GM12878 (cell line): ENCODE data around the gene FAM50A. TPM values are rescaled to one million over a fixed set of nuclear protein-coding genes. Genes with fewer than 3 reads are reported as not detected.

Experiments
- ATAC-seq: fragments of 200-7000 bp; cut with Tn5 transposase; 3 replicates; pipeline ENCODE4 v1.9.1; 2020; ENCODE audit warnings: mild to moderate bottlenecking, moderate library complexity
- BruUV-seq: library from RNA; stranded (reverse); fragments of 400-500 nt; replicated peaks from 2 replicates; lab custom pipeline; 2021; lab: Mats Ljungman, UMichigan
- CTCF ChIA-PET: fragments of 300-600 bp; sonication (Branson Sonifier 250); formaldehyde crosslinking; extraction: SDS; loops from one replicate; lab custom pipeline; 2021; ENCODE audit warnings: inconsistent platforms; lab: Yijun Ruan, JAX
- POLR2A ChIA-PET: fragments of 350-600 bp; formaldehyde crosslinking; extraction: SDS; loops from one replicate; lab custom pipeline; 2021; ENCODE audit warnings: inconsistent platforms; lab: Charles Lee
- RAD21 ChIA-PET: fragments of 300-600 bp; sonication (Branson Sonifier 250); formaldehyde crosslinking; loops from one replicate; lab custom pipeline; 2023; ENCODE audit warnings: antibody characterized with exemption; ENCODE audit not compliant: unreplicated experiment; lab: Charles Lee
- SMC1A ChIA-PET: fragments of 300-600 bp; sonication (Branson Sonifier 250); formaldehyde crosslinking; loops from one replicate; lab custom pipeline; 2023; ENCODE audit not compliant: unreplicated experiment, uncharacterized antibody; lab: Charles Lee
- DNase-seq: peaks from one replicate; pipeline ENCODE4 v3.0.0-alpha.2; 2011; ENCODE audit warnings: low read depth, low spot score
- FAIRE-seq: peaks from 3 replicates; lab custom pipeline; 2011; peaks lifted over from hg19 to GRCh38; lab: Jason Lieb, UNC
- H2AFZ ChIP-seq: 2 replicates; pipeline ENCODE4 v1.6.0; 2011; ENCODE audit warnings: low read depth, low read length, control low read depth; ENCODE audit not compliant: control insufficient read depth
- H3K27ac ChIP-seq: 2 replicates; pipeline ENCODE4 v1.5.1; 2011; ENCODE audit warnings: control low read depth; ENCODE audit not compliant: control insufficient read depth, insufficient read depth
- H3K27me3 ChIP-seq, 2 experiments: replicated peaks in 1 of 2; 2 replicates each; pipeline versions ENCODE4 v1.6.0 to v1.6.1; 2011; ENCODE audit warnings: low read length in 1 of 2; ENCODE audit not compliant: control insufficient read depth in 2 of 2, insufficient read depth in 2 of 2
- H3K36me3 ChIP-seq, 2 experiments: 2 replicates each; pipeline ENCODE4 v1.5.1; 2011; ENCODE audit warnings: low read length in 1 of 2; ENCODE audit not compliant: control insufficient read depth in 2 of 2, insufficient read depth in 2 of 2
- H3K4me1 ChIP-seq: 2 replicates; pipeline ENCODE4 v1.6.1; 2011; ENCODE audit warnings: mild to moderate bottlenecking, low read length, moderate library complexity, mixed read lengths; ENCODE audit not compliant: control insufficient read depth, insufficient read depth
- H3K4me2 ChIP-seq: 2 replicates; pipeline ENCODE4 v1.6.0; 2011; ENCODE audit warnings: control low read depth; ENCODE audit not compliant: control insufficient read depth, insufficient read depth
- H3K4me3 ChIP-seq: fragments of 200-600 bp; sonication (generic); 2 replicates; pipeline ENCODE4 v1.5.1; 2016
- H3K79me2 ChIP-seq: 2 replicates; pipeline ENCODE4 v1.6.0; 2011; ENCODE audit warnings: low read length; ENCODE audit not compliant: control insufficient read depth, insufficient read depth
- H3K9ac ChIP-seq: 2 replicates; pipeline ENCODE4 v1.8.0; 2011; ENCODE audit warnings: low read length, control low read depth, mixed read lengths; ENCODE audit not compliant: control insufficient read depth, insufficient read depth
- H3K9me3 ChIP-seq: replicated peaks from 3 replicates; pipeline ENCODE4 v1.5.1; 2011; ENCODE audit warnings: mild to moderate bottlenecking, low read length; ENCODE audit not compliant: control insufficient read depth, insufficient read depth
- H4K20me1 ChIP-seq: 2 replicates; pipeline ENCODE4 v1.6.0; 2011; ENCODE audit not compliant: control insufficient read depth, insufficient read depth
- ELK1 ChIP-seq: IDR thresholded peaks from 2 replicates; pipeline ENCODE4 v1.6.1; 2012; ENCODE audit warnings: low read depth, low read length, improper control_type of control experiment
- WGBS: methylation state at CpG from one replicate; pipeline ENCODE4 v1.1.6; 2016; ENCODE audit warnings: low lambda C conversion rate; ENCODE audit not compliant: insufficient replicate concordance, insufficient coverage; ENCODE audit errors: missing lambda C conversion rate; 5-methylcytosine and 5-hydroxymethylcytosine counted together
- in situ Hi-C: fragments of 300-500 bp; cut with MboI; formaldehyde crosslinking; loops from 9 replicates; pipeline ENCODE4 v1.14.3; 2018; ENCODE audit warnings: mixed read lengths
- intact Hi-C: fragments of 100-400 bp; cut with micrococcal nuclease; formaldehyde crosslinking; loops from one replicate; pipeline ENCODE4 v1.14.2; 2022; ENCODE audit not compliant: unreplicated experiment
- polyA plus RNA-seq, 11 experiments: library from polyadenylated mRNA; depleted of rRNA in 4 of 11; unstranded in 6 of 11; stranded (reverse) in 5 of 11; fragments of >200 nt; fragmentation: Nextera tagmentation in 4 of 11; fragmentation: Illumina TruSeq in 1 of 11; extraction: Ambion mirVana in 4 of 11; extraction: Trizol in 1 of 11; gene quantifications; 1 replicate in 1 of 11; 2 replicates in 10 of 11; pipeline versions ENCODE4 v1.2.1 to v1.2.3, GENCODE V29; 2011 to 2016; ENCODE audit warnings: inconsistent platforms in 2 of 11, missing spikeins in 2 of 11, low read depth in 1 of 11
- total RNA-seq, 4 experiments: library from RNA; depleted of rRNA in 3 of 4; stranded (reverse); fragments of >200 nt in 3 of 4; fragmentation: Illumina TruSeq in 1 of 4; extraction: Trizol in 1 of 4; gene quantifications; 2 replicates each; pipeline versions ENCODE4 v1.2.1 to v1.2.3, GENCODE V29; 2013 to 2021
- TF ChIP-seq, protein P1 (sequence below): IDR thresholded peaks from 2 replicates; pipeline ENCODE4 v1.6.1; 2012; ENCODE audit warnings: mild to moderate bottlenecking, low read depth, low read length

Gene FAM50A
- total and polyA plus RNA-seq, 10 of the 15 experiments (the other 5 are each of a cell fraction or from before 2014, with no cell fraction given) = 4.2 to 46.7 (median 34.6) TPM

- TF ChIP-seq, protein P1, sequence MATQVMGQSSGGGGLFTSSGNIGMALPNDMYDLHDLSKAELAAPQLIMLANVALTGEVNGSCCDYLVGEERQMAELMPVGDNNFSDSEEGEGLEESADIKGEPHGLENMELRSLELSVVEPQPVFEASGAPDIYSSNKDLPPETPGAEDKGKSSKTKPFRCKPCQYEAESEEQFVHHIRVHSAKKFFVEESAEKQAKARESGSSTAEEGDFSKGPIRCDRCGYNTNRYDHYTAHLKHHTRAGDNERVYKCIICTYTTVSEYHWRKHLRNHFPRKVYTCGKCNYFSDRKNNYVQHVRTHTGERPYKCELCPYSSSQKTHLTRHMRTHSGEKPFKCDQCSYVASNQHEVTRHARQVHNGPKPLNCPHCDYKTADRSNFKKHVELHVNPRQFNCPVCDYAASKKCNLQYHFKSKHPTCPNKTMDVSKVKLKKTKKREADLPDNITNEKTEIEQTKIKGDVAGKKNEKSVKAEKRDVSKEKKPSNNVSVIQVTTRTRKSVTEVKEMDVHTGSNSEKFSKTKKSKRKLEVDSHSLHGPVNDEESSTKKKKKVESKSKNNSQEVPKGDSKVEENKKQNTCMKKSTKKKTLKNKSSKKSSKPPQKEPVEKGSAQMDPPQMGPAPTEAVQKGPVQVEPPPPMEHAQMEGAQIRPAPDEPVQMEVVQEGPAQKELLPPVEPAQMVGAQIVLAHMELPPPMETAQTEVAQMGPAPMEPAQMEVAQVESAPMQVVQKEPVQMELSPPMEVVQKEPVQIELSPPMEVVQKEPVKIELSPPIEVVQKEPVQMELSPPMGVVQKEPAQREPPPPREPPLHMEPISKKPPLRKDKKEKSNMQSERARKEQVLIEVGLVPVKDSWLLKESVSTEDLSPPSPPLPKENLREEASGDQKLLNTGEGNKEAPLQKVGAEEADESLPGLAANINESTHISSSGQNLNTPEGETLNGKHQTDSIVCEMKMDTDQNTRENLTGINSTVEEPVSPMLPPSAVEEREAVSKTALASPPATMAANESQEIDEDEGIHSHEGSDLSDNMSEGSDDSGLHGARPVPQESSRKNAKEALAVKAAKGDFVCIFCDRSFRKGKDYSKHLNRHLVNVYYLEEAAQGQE = no peak
- no peak for TF ChIP-seq ELK1
- in situ Hi-C loops (no loop called here), intact Hi-C loops (no loop called here)
- H3K36me3 ChIP-seq = no peaks in the 10 kb centered on the region
- peak overlapping the region; percentile 29 for H2AFZ ChIP-seq
- RAD21 ChIA-PET = interaction anchor here (1.6 to 2.1 kb wide), 3 partner anchors 13 to 78 kb away, joined by 5 to 9 read pairs (median 5); partner anchors contain the start of gene SLC10A3
- H3K4me1 ChIP-seq = no peaks in the 10 kb centered on the region
- H3K9me3 ChIP-seq = no peaks in the 10 kb centered on the region; the same call in 2 of the 3 replicates
- H4K20me1 ChIP-seq = no peaks in the 10 kb centered on the region
- FAIRE-seq (no peak), ATAC-seq (peak; percentile 70), DNase-seq (no peak)
- WGBS = 20% methylated on average over 4 of the region's 4 CpGs
- H3K4me3 ChIP-seq = peak overlapping the region; percentile 81
- peak overlapping the region; percentile 77 for H3K9ac ChIP-seq
- no peaks in the 10 kb centered on the region for H3K27me3 ChIP-seq
- no TSS peak for BruUV-seq
- CTCF ChIA-PET = interaction anchor here (0.9 to 1.0 kb wide), 3 partner anchors 8 to 115 kb away, joined by 3 to 4 read pairs (median 4); no protein-coding TSS in a partner anchor
- H3K79me2 ChIP-seq = peaks cover 7% of the 10 kb centered on the region
- POLR2A ChIA-PET = interaction anchor here (0.5 to 4.6 kb wide), 10 partner anchors 9 to 78 kb away, joined by 3 to 32 read pairs (median 4); partner anchors contain the start of genes ATP6AP1 and SLC10A3
- H3K27ac ChIP-seq = peak overlapping the region; percentile 86
- peak overlapping the region; percentile 77 for H3K4me2 ChIP-seq
- SMC1A ChIA-PET = interaction anchor here (1.2 kb wide), 1 partner anchor 13 kb away, joined by 4 read pairs; no protein-coding TSS in a partner anchor
Measured at GRCh38 chrX:154412468-154412867, 31.5 kb upstream of the FAM50A start.
